SU-DHL-6 (cell line): Measurements from ENCODE around the gene APBB2.
A peak's percentile ranks its signal among the peaks of the same experiment; 100 is the strongest.

Source experiments
- H2AFZ ChIP-seq: fragments of 200-600 bp; sonication (generic); 2 replicates; pipeline ENCODE4 v1.6.1; 2014; ENCODE audit warnings: low read depth, mild to moderate bottlenecking, moderate library complexity, mixed read lengths, antibody characterized with exemption, low read length; ENCODE audit not compliant: severe bottlenecking
- H3F3A ChIP-seq: fragments of 200-600 bp; shearing (Covaris generic); 2 replicates; pipeline ENCODE4 v1.6.0; 2016; ENCODE audit warnings: antibody characterized with exemption, mild to moderate bottlenecking; ENCODE audit not compliant: insufficient read depth
- H3K27ac ChIP-seq: fragments of 200-600 bp; sonication (generic); 2 replicates; pipeline ENCODE4 v1.5.1; 2016; ENCODE audit warnings: low read depth, mild to moderate bottlenecking, low read length, moderate library complexity, mixed read lengths
- H3K27me3 ChIP-seq: fragments of 200-600 bp; sonication (generic), shearing (Covaris generic); 2 replicates; pipeline ENCODE4 v1.6.0; 2014; ENCODE audit warnings: mild to moderate bottlenecking, low read length
- H3K36me3 ChIP-seq: fragments of 200-600 bp; sonication (generic); 2 replicates; pipeline ENCODE4 v1.6.1; 2014; ENCODE audit warnings: mild to moderate bottlenecking, low read length, mixed read lengths
- H3K4me2 ChIP-seq: fragments of 300-600, 200-600 bp; shearing (Covaris generic), sonication (generic); 2 replicates; pipeline ENCODE4 v1.6.0; 2014; ENCODE audit warnings: low read length, low read depth, mild to moderate bottlenecking; ENCODE audit not compliant: poor library complexity, severe bottlenecking
- H3K4me3 ChIP-seq: fragments of 200-600 bp; sonication (generic); 2 replicates; pipeline ENCODE4 v1.5.1; 2014; ENCODE audit warnings: antibody characterized with exemption, low read length, mild to moderate bottlenecking, mixed read lengths; ENCODE audit not compliant: insufficient read depth, poor library complexity, severe bottlenecking
- H3K79me2 ChIP-seq: fragments of 200-600 bp; sonication (generic); 2 replicates; pipeline ENCODE4 v1.6.1; 2014; ENCODE audit warnings: mild to moderate bottlenecking, low read length, moderate library complexity; ENCODE audit not compliant: insufficient read depth
- H3K9ac ChIP-seq: fragments of 200-600 bp; sonication (generic); 2 replicates; pipeline ENCODE4 v1.7.0; 2014; ENCODE audit warnings: mild to moderate bottlenecking, low read length
- H3K9me2 ChIP-seq: fragments of 200-600 bp; sonication (generic); replicated peaks from 2 replicates; pipeline ENCODE4 v1.6.1; 2014; ENCODE audit warnings: low read length; ENCODE audit not compliant: insufficient read depth
- H3K9me3 ChIP-seq: fragments of 200-600 bp; sonication (generic); 2 replicates; pipeline ENCODE4 v1.6.1; 2014; ENCODE audit warnings: low read length, mixed read lengths; ENCODE audit not compliant: insufficient read depth
- H4K20me1 ChIP-seq: fragments of 200-600 bp; sonication (generic); 2 replicates; pipeline ENCODE4 v1.6.1; 2014; ENCODE audit warnings: low read depth, mild to moderate bottlenecking, antibody characterized with exemption, low read length, moderate library complexity, mixed read lengths
- EZH2phosphoT487 ChIP-seq: fragments of 200-600 bp; sonication (generic), shearing (Covaris generic); conservative IDR thresholded peaks from 2 replicates; pipeline ENCODE4 v1.6.1; 2018; ENCODE audit warnings: mild to moderate bottlenecking, antibody characterized with exemption, low read length, moderate library complexity, mixed read lengths
- TF ChIP-seq, protein P1 (sequence below): fragments of 200-600 bp; sonication (generic); IDR thresholded peaks from one replicate; pipeline ENCODE4 v1.5.1; 2017; ENCODE audit warnings: antibody characterized with exemption, mild to moderate bottlenecking, low read length, moderate library complexity; ENCODE audit not compliant: insufficient read depth, poor library complexity, severe bottlenecking

Gene APBB2

DNA sequence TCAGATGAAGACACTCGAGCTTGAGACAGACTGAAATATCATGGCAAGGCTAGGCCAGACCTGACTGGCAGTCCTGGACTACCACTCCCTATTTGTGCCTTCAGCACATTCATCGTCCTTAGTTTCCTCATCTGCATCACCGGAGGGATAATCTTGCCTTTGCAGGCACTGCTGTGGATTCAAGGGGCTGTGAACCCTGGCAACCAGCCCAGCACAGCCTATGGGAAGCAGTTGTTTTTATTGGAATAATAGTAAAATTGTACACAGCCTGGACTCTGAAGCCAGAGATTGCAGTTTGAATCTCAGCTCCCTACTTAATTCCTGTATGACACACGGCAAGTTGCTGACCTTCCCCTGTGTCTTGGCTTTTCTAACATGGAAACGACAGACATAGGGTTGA lies 303.6 kb downstream of the APBB2 start:
- Histone ChIP-seq H3K36me3 (no peaks in the 10 kb centered on the region), H3K4me3 (no peak overlapping the region), H3K79me2 (no peaks in the 10 kb centered on the region), H3K4me2 (no peak overlapping the region), H3K27ac (no peak overlapping the region), H3K9ac (no peak overlapping the region), H2AFZ (no peak overlapping the region), H3K27me3 (no peaks in the 10 kb centered on the region), H3K9me3 (no peaks in the 10 kb centered on the region), H3F3A (no peaks in the 10 kb centered on the region), H3K9me2 (no peaks in the 10 kb centered on the region), H4K20me1 (no peaks in the 10 kb centered on the region)
- no peak for TF ChIP-seq EZH2phosphoT487
- TF ChIP-seq, protein P1, sequence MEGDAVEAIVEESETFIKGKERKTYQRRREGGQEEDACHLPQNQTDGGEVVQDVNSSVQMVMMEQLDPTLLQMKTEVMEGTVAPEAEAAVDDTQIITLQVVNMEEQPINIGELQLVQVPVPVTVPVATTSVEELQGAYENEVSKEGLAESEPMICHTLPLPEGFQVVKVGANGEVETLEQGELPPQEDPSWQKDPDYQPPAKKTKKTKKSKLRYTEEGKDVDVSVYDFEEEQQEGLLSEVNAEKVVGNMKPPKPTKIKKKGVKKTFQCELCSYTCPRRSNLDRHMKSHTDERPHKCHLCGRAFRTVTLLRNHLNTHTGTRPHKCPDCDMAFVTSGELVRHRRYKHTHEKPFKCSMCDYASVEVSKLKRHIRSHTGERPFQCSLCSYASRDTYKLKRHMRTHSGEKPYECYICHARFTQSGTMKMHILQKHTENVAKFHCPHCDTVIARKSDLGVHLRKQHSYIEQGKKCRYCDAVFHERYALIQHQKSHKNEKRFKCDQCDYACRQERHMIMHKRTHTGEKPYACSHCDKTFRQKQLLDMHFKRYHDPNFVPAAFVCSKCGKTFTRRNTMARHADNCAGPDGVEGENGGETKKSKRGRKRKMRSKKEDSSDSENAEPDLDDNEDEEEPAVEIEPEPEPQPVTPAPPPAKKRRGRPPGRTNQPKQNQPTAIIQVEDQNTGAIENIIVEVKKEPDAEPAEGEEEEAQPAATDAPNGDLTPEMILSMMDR: no peak

DNA sequence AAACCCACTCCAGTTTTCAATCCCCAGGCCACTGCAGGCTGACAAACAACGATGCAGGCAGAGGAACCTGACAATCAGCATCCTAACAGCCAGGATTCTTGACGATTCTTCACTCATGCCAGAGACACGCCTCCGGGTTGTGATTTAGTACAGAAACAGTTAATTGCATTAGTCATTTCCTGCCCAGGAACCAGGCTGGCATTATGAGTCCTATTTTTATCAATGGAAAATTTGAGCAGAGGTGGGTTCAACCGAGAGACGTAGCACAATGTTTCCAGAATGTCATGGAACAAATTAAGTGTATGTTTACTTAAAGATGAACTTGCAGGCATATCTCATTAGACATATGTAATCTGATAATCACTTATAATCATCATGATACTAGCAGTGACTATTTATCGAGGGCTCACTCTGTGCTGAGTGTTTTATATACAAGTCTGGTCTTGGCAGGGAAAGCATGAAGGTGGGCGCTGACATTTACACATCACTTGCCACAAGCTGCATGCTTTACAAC lies 304.9 kb downstream of the APBB2 start:
- no peaks in the 10 kb centered on the region for H3K79me2 ChIP-seq
- H3K9ac ChIP-seq: no peak overlapping the region
- H3K4me2 ChIP-seq: no peak overlapping the region
- H3K27me3 ChIP-seq: no peaks in the 10 kb centered on the region
- TF ChIP-seq, protein P1: no peak
- no peak for TF ChIP-seq EZH2phosphoT487
- no peak overlapping the region for H3K4me3 ChIP-seq
- no peak overlapping the region for H3K27ac ChIP-seq
- H2AFZ ChIP-seq: no peak overlapping the region
- H3K36me3 ChIP-seq: no peaks in the 10 kb centered on the region
- no peaks in the 10 kb centered on the region for H3F3A ChIP-seq
- no peaks in the 10 kb centered on the region for H3K9me3 ChIP-seq
- H3K9me2 ChIP-seq: no peaks in the 10 kb centered on the region
- H4K20me1 ChIP-seq: no peaks in the 10 kb centered on the region

DNA sequence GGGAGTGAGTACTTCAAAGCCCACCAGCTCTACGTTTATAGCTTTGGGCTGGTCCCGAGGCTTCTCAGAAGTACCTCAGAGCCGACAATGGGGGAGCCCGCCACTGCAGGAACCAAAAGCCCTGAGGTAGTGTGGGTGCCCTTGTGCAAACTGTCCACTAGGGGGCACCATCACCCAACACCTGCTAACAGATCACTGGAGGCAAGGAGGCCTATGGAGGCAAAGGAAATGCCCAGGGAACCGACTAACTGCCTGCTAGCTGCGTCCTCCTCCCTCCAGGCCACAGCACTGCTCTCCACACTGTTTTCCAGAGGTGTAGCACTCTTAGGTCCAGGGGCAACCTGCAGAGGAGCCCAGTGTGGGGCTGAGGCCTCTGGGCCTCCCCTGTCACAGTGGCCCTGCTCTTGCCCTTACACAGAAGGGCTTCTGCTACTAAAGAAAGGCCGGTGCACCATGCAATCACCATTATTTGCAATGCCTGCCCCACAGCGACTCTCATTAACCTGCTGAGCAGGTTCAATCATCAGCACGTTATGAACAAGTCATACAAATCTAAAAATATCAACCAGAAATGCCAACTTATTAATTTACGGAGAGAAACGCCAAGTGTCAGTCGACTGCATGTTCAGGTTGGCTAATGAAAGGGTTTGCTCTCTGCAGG lies 305.5 kb downstream of the APBB2 start:
- no peak overlapping the region for H3K9ac ChIP-seq
- H3K27ac ChIP-seq: no peak overlapping the region
- no peak overlapping the region for H3K4me3 ChIP-seq
- H4K20me1 ChIP-seq: no peaks in the 10 kb centered on the region
- H3K9me2 ChIP-seq: no peaks in the 10 kb centered on the region
- no peaks in the 10 kb centered on the region for H3K79me2 ChIP-seq
- no peaks in the 10 kb centered on the region for H3K27me3 ChIP-seq
- no peaks in the 10 kb centered on the region for H3F3A ChIP-seq
- no peak overlapping the region for H3K4me2 ChIP-seq
- H3K36me3 ChIP-seq: no peaks in the 10 kb centered on the region
- H3K9me3 ChIP-seq: no peaks in the 10 kb centered on the region
- no peak for TF ChIP-seq EZH2phosphoT487
- TF ChIP-seq, protein P1: peak; percentile 94
- H2AFZ ChIP-seq: peak overlapping the region; percentile 32
